Measurements from ENCODE around the gene FES. TPM values are rescaled to one million over a fixed set of nuclear protein-coding genes. Genes with fewer than 3 reads are reported as not detected.

The FES gene
- total and polyA plus RNA-seq, 9 donors, result 2.2 to 37.2 (median 24.8) TPM

DNA sequence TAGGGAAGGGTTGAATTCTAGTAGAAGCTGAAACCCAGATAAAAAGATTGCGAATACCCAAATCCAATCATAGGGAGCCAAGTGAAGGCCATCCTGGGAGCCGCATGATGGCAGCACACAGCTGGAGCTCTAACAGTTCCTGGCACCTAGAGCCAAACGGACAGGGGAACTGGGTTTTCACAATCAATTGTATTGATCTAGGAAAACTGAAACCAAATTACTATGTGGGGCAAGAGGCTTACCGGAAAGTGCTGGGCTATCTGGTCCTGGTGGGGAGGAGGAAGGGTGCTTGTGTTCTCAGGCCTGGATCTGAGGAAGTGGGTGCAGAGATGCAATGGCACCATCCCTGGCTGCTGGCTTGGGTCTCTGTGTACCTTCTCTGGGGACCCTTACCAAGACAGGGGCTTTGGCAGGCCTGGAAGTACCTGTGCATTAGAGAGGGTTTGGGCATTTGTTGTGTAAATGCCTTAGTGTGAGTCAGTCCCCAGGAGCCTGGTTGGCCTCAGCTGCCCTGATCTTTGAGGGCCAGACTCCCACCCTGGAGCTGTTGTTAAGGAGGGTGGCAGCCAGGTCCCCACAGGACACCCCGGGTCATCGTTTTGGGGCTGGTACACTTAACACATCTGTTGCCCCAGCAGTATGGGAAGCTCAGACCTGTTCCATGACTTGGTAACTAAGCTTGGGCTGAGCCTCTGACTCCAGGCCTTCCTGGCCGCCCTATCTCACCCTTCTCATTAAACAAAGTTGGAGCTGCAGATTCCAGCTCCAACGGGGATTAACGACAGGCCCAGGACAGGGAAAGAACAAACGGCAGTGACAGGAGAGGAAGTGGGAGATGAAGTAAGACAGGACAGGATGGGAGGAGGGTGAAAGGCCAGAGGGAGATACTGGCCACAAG, 24.8 kb upstream of the FES start:
- intact Hi-C loops (cut with DNase I), result no loop called here
- WGBS, 3 donors, result 66 to 69% (median 68%) methylated on average over 10 of the region's 10 CpGs
- no peaks in the 10 kb centered on the region for H3K36me3 ChIP-seq
- H3K9me3 ChIP-seq, result no peaks in the 10 kb centered on the region
- H3K4me3 ChIP-seq, result no peak overlapping the region
- no peaks in the 10 kb centered on the region for H3K27me3 ChIP-seq
- no peak for DNase-seq
- no peaks in the 10 kb centered on the region for H3K4me1 ChIP-seq (ENCODE audit: insufficient read depth)
- H3K27ac ChIP-seq, result no peak overlapping the region
- TF ChIP-seq POLR2A (IDR thresholded peaks at IDR 0.05) (no peak), EP300 (IDR thresholded peaks at IDR 0.05) (no peak)
- TF ChIP-seq, protein P1, sequence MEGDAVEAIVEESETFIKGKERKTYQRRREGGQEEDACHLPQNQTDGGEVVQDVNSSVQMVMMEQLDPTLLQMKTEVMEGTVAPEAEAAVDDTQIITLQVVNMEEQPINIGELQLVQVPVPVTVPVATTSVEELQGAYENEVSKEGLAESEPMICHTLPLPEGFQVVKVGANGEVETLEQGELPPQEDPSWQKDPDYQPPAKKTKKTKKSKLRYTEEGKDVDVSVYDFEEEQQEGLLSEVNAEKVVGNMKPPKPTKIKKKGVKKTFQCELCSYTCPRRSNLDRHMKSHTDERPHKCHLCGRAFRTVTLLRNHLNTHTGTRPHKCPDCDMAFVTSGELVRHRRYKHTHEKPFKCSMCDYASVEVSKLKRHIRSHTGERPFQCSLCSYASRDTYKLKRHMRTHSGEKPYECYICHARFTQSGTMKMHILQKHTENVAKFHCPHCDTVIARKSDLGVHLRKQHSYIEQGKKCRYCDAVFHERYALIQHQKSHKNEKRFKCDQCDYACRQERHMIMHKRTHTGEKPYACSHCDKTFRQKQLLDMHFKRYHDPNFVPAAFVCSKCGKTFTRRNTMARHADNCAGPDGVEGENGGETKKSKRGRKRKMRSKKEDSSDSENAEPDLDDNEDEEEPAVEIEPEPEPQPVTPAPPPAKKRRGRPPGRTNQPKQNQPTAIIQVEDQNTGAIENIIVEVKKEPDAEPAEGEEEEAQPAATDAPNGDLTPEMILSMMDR (IDR thresholded peaks at IDR 0.05), result no peak

DNA sequence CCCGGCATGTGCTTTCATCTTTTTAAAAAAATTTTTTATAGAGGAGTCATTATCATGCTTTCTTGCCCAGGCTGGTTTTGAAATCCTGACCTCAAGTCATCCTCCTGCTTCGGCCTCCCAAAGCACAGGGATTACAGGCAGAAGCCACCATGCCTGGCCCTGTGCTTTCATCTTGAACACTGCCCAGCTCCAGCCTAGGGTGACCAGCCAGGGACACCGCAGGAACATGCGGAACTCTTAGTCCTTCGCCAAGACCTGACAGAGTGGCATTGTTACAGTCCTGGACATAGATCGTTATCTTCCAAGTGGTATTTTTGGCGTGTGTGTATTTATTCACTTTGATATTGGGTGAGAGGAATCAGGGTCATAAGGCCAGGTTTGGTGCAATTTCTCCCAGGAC, 23.9 kb upstream of the FES start:
- H3K4me1 ChIP-seq (ENCODE audit: insufficient read depth), result no peaks in the 10 kb centered on the region
- 88 to 89% (median 89%) methylated on average over 7 of the region's 7 CpGs for WGBS, 3 donors
- H3K27ac ChIP-seq, result no peak overlapping the region
- no peak for TF ChIP-seq POLR2A (IDR thresholded peaks at IDR 0.05)
- TF ChIP-seq EP300 (IDR thresholded peaks at IDR 0.05), result no peak
- TF ChIP-seq, protein P1 (IDR thresholded peaks at IDR 0.05), result no peak
- no peak for DNase-seq
- H3K9me3 ChIP-seq, result no peaks in the 10 kb centered on the region
- H3K27me3 ChIP-seq, result no peaks in the 10 kb centered on the region
- H3K4me3 ChIP-seq, result no peak overlapping the region
- no peaks in the 10 kb centered on the region for H3K36me3 ChIP-seq
- intact Hi-C loops (cut with DNase I), result no loop called here

DNA sequence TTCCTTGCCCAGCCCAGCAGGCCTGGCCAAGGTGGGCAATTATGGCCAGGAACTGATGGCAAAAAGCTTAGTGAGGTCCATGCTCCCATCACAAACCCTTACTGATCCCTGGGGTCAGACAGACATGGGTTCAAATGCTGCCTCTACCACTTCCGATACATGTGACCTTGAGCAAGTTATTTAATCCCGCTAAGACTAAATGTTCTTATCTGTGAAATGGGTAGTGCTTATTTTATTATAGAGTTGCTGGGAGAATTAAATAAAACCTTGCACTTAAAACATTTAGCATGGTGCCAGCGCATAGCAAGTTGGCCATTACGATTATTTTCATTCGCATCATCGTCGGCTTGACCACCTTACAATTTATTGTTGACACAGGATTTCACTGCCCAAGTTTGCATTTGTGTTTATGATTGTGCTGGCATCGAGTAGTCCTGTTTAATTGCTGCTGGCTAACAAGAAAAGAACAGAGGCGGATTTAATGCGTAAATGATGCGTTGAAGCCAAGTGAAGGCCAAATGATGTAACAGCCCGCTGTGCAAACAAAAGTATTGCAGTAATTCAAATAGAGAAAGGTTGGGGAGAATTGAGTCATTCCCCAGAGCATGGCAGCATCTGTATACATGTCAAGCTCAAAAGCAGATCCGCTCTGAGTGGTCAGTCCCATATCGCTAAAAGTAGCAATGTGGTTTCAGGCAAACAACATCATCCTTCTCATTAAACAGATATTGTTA, 23.2 kb upstream of the FES start:
- Histone ChIP-seq H3K4me3 (no peak overlapping the region), H3K27me3 (no peaks in the 10 kb centered on the region), H3K36me3 (no peaks in the 10 kb centered on the region), H3K27ac (no peak overlapping the region), H3K4me1 (ENCODE audit: insufficient read depth) (no peaks in the 10 kb centered on the region), H3K9me3 (no peaks in the 10 kb centered on the region)
- intact Hi-C loops (cut with DNase I), result no loop called here
- TF ChIP-seq, protein P1 (IDR thresholded peaks at IDR 0.05), result no peak
- TF ChIP-seq EP300 (IDR thresholded peaks at IDR 0.05), result no peak
- DNase-seq, result no peak
- WGBS, 3 donors, result 87 to 90% (median 89%) methylated on average over 14 of the region's 14 CpGs

DNA sequence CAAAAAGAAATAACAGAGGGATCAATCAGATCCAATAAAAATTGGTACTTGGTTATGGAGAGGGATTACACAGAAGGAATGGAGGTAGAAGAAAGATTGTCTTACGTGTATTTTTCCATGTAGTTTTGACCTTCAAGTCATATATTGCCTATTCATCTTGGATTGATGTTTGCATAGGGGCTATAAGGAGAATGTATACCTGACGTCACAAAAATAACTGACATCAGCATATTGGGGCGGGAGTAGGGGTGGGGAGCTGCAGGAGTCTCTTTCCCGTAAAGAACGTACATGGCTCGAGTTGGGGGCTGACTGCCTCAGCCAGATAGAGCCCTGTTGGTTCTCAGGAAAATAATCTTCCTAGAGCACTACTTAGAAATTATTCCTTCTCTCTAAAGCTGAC, 21.8 kb upstream of the FES start:
- DNase-seq, result no peak
- no peak overlapping the region for H3K4me3 ChIP-seq
- no peaks in the 10 kb centered on the region for H3K27me3 ChIP-seq
- intact Hi-C loops (cut with DNase I), result no loop called here
- TF ChIP-seq, protein P1 (IDR thresholded peaks at IDR 0.05), result no peak
- no peak for TF ChIP-seq POLR2A (IDR thresholded peaks at IDR 0.05)
- TF ChIP-seq EP300 (IDR thresholded peaks at IDR 0.05), result no peak
- H3K27ac ChIP-seq, result no peak overlapping the region
- H3K9me3 ChIP-seq, result no peaks in the 10 kb centered on the region
- no peaks in the 10 kb centered on the region for H3K4me1 ChIP-seq (ENCODE audit: insufficient read depth)
- no peaks in the 10 kb centered on the region for H3K36me3 ChIP-seq
- WGBS, 3 donors, result 77 to 85% (median 81%) methylated on average over 6 of the region's 6 CpGs
